Upper lobe of left lung (tissue), 4 donors: Measurements from ENCODE around the gene GSDMA.

Experiments
- EP300 ChIP-seq, 4 donors: sonication (generic); formaldehyde crosslinking; IDR thresholded peaks; one replicate each; pipeline ENCODE4 v1.5.1; 2017; ENCODE audit warnings: antibody characterized with exemption in 4 of 4, control low read depth in 2 of 4
- POLR2A ChIP-seq, 4 donors: fragments of 450-650 bp; IDR thresholded peaks; one replicate each; pipeline ENCODE4 v1.5.1; 2016 to 2017; ENCODE audit warnings: antibody characterized with exemption in 4 of 4, mild to moderate bottlenecking in 2 of 4
- POLR2AphosphoS5 ChIP-seq, 2 donors: sonication (generic); formaldehyde crosslinking; IDR thresholded peaks; one replicate each; pipeline ENCODE4 v1.5.1; 2017; ENCODE audit warnings: antibody characterized with exemption in 2 of 2
- TF ChIP-seq, protein P1 (sequence below), 6 experiments: fragments of 450-650 bp in 4 of 6; fragments of 200-600 bp in 2 of 6; sonication (generic) in 2 of 6; IDR thresholded peaks; one replicate each; pipeline ENCODE4 v1.5.1; 2016 to 2019; ENCODE audit warnings: antibody characterized with exemption in 6 of 6

DNA sequence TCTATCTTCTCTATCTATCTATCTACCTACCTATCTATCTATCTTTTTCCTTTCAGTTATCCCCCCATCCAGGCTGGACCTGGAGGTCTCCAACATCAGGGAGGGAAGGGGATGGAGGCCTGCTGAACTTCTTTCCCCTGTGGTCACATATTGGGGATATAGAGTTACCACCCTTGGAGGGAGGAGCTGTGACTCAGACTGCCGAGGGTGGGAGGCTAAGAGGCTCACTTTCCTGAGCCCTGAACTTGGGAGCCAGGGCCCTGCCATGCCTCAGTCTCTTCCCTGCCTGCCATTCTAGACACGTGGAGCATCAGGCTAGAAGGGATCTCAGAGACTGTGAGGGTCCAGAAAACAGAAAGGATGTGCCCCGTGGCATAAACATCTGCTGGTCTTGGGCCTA, 26.9 kb upstream of the GSDMA start:
- TF ChIP-seq POLR2A (IDR thresholded peaks at IDR 0.05) (no peak), POLR2AphosphoS5 (IDR thresholded peaks at IDR 0.05) (no peak), EP300 (IDR thresholded peaks at IDR 0.05) (no peak)
- TF ChIP-seq, protein P1, sequence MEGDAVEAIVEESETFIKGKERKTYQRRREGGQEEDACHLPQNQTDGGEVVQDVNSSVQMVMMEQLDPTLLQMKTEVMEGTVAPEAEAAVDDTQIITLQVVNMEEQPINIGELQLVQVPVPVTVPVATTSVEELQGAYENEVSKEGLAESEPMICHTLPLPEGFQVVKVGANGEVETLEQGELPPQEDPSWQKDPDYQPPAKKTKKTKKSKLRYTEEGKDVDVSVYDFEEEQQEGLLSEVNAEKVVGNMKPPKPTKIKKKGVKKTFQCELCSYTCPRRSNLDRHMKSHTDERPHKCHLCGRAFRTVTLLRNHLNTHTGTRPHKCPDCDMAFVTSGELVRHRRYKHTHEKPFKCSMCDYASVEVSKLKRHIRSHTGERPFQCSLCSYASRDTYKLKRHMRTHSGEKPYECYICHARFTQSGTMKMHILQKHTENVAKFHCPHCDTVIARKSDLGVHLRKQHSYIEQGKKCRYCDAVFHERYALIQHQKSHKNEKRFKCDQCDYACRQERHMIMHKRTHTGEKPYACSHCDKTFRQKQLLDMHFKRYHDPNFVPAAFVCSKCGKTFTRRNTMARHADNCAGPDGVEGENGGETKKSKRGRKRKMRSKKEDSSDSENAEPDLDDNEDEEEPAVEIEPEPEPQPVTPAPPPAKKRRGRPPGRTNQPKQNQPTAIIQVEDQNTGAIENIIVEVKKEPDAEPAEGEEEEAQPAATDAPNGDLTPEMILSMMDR (IDR thresholded peaks at IDR 0.05): no peak
